ENCODE results near the gene ATF5. TPM values are rescaled to one million over a fixed set of nuclear protein-coding genes. Genes with fewer than 3 reads are reported as not detected.
A peak's percentile ranks its signal among the peaks of the same experiment; 100 is the strongest.

Gene ATF5
- total and polyA plus RNA-seq, 2 of the 13 experiments (the other 11 are each of a cell fraction or from before 2014, with no cell fraction given) = 5.2 to 10.3 TPM

DNA sequence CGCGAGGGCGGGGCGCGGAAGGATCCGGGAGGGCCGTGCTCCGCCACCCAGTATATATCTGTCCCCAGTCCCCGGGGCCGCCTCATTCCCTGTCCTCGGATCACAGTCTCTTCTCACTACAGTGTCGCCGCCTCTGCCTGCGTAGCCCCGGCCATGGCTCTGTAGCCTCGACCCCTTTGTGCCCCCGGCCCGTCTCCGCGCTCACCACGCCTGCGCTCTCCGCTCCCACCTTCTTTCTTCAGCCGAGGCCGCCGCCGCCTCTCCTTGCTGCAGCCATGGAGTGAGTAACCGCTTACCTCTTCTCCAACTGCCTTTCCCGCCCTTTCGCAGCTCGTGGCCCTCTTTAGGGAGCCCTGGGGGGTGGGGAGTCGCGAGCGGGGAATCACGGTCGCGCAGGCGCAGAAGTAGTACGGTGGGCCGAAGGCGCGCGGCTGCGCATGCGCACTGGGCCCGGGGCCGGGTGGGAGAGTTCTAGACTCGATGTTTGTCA lies at the start of gene ATF5, which contains the start of gene NUP62 (continued):
- TF ChIP-seq, protein P1, sequence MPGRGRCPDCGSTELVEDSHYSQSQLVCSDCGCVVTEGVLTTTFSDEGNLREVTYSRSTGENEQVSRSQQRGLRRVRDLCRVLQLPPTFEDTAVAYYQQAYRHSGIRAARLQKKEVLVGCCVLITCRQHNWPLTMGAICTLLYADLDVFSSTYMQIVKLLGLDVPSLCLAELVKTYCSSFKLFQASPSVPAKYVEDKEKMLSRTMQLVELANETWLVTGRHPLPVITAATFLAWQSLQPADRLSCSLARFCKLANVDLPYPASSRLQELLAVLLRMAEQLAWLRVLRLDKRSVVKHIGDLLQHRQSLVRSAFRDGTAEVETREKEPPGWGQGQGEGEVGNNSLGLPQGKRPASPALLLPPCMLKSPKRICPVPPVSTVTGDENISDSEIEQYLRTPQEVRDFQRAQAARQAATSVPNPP (CRISPR knock-in tag; IDR thresholded peaks at IDR 0.05) = peak; percentile 81; the same call in 1 of the 2 replicates
- TF ChIP-seq RBM39 (IDR thresholded peaks at IDR 0.05; ENCODE audit: low read depth, low read length, poor library complexity, severe bottlenecking) (peak; percentile 96), RAD21 (CRISPR knock-in tag; IDR thresholded peaks at IDR 0.05) (no peak), ZMAT3 (CRISPR knock-in tag; conservative IDR thresholded peaks at IDR 0.05) (0 out of 2 replicates have a peak, but pooled peaks have one; percentile 75), HOXA7 (CRISPR knock-in tag; IDR thresholded peaks at IDR 0.05) (no peak), ZNF44 (CRISPR knock-in tag; IDR thresholded peaks at IDR 0.05) (no peak), ZSCAN25 (CRISPR knock-in tag; IDR thresholded peaks at IDR 0.05) (no peak), ZNF34 (CRISPR knock-in tag; IDR thresholded peaks at IDR 0.05; ENCODE audit: borderline replicate concordance) (no peak), ZNF136 (CRISPR knock-in tag; IDR thresholded peaks at IDR 0.05; ENCODE audit: low read depth) (0 out of 2 replicates have a peak, but pooled peaks have one; percentile 40), SMAD3 (CRISPR knock-in tag; IDR thresholded peaks at IDR 0.05) (0 out of 2 replicates have a peak, but pooled peaks have one; percentile 34), SP1 (IDR thresholded peaks at IDR 0.05) (no peak), SP1 (CRISPR knock-in tag; IDR thresholded peaks at IDR 0.05) (peak; percentile 44), STAT5B (CRISPR knock-in tag; IDR thresholded peaks at IDR 0.05) (peak; percentile 83), ZNF253 (CRISPR knock-in tag; IDR thresholded peaks at IDR 0.05; ENCODE audit: borderline replicate concordance) (no peak)
- TF ChIP-seq, protein P2, sequence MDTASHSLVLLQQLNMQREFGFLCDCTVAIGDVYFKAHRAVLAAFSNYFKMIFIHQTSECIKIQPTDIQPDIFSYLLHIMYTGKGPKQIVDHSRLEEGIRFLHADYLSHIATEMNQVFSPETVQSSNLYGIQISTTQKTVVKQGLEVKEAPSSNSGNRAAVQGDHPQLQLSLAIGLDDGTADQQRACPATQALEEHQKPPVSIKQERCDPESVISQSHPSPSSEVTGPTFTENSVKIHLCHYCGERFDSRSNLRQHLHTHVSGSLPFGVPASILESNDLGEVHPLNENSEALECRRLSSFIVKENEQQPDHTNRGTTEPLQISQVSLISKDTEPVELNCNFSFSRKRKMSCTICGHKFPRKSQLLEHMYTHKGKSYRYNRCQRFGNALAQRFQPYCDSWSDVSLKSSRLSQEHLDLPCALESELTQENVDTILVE (CRISPR knock-in tag; IDR thresholded peaks at IDR 0.05) = peak; percentile 51; the same call in 1 of the 2 replicates
- TF ChIP-seq, protein P3, sequence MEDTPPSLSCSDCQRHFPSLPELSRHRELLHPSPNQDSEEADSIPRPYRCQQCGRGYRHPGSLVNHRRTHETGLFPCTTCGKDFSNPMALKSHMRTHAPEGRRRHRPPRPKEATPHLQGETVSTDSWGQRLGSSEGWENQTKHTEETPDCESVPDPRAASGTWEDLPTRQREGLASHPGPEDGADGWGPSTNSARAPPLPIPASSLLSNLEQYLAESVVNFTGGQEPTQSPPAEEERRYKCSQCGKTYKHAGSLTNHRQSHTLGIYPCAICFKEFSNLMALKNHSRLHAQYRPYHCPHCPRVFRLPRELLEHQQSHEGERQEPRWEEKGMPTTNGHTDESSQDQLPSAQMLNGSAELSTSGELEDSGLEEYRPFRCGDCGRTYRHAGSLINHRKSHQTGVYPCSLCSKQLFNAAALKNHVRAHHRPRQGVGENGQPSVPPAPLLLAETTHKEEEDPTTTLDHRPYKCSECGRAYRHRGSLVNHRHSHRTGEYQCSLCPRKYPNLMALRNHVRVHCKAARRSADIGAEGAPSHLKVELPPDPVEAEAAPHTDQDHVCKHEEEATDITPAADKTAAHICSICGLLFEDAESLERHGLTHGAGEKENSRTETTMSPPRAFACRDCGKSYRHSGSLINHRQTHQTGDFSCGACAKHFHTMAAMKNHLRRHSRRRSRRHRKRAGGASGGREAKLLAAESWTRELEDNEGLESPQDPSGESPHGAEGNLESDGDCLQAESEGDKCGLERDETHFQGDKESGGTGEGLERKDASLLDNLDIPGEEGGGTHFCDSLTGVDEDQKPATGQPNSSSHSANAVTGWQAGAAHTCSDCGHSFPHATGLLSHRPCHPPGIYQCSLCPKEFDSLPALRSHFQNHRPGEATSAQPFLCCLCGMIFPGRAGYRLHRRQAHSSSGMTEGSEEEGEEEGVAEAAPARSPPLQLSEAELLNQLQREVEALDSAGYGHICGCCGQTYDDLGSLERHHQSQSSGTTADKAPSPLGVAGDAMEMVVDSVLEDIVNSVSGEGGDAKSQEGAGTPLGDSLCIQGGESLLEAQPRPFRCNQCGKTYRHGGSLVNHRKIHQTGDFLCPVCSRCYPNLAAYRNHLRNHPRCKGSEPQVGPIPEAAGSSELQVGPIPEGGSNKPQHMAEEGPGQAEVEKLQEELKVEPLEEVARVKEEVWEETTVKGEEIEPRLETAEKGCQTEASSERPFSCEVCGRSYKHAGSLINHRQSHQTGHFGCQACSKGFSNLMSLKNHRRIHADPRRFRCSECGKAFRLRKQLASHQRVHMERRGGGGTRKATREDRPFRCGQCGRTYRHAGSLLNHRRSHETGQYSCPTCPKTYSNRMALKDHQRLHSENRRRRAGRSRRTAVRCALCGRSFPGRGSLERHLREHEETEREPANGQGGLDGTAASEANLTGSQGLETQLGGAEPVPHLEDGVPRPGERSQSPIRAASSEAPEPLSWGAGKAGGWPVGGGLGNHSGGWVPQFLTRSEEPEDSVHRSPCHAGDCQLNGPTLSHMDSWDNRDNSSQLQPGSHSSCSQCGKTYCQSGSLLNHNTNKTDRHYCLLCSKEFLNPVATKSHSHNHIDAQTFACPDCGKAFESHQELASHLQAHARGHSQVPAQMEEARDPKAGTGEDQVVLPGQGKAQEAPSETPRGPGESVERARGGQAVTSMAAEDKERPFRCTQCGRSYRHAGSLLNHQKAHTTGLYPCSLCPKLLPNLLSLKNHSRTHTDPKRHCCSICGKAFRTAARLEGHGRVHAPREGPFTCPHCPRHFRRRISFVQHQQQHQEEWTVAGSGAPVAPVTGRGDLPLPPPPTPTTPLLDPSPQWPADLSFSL (CRISPR knock-in tag; IDR thresholded peaks at IDR 0.05) = no peak
- TF ChIP-seq, protein P4, sequence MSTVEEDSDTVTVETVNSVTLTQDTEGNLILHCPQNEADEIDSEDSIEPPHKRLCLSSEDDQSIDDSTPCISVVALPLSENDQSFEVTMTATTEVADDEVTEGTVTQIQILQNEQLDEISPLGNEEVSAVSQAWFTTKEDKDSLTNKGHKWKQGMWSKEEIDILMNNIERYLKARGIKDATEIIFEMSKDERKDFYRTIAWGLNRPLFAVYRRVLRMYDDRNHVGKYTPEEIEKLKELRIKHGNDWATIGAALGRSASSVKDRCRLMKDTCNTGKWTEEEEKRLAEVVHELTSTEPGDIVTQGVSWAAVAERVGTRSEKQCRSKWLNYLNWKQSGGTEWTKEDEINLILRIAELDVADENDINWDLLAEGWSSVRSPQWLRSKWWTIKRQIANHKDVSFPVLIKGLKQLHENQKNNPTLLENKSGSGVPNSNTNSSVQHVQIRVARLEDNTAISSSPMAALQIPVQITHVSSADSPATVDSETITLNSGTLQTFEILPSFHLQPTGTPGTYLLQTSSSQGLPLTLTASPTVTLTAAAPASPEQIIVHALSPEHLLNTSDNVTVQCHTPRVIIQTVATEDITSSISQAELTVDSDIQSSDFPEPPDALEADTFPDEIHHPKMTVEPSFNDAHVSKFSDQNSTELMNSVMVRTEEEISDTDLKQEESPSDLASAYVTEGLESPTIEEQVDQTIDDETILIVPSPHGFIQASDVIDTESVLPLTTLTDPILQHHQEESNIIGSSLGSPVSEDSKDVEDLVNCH (CRISPR knock-in tag; IDR thresholded peaks at IDR 0.05) = no peak
